Stimulated activated CD8-positive, alpha-beta memory T cell treated with anti-CD3 and anti-CD28 coated beads, Interleukin-4, amount 100 ng/mL, for 1 hour (primary cell): ENCODE results near the gene TIMM22.

Experiments
- DNase-seq, 2 donors: peaks; one replicate each; pipeline ENCODE4 v3.0.0-alpha.2; 2020; ENCODE audit warnings: low read depth in 2 of 2, low spot score in 1 of 2

TIMM22 gene

DNA sequence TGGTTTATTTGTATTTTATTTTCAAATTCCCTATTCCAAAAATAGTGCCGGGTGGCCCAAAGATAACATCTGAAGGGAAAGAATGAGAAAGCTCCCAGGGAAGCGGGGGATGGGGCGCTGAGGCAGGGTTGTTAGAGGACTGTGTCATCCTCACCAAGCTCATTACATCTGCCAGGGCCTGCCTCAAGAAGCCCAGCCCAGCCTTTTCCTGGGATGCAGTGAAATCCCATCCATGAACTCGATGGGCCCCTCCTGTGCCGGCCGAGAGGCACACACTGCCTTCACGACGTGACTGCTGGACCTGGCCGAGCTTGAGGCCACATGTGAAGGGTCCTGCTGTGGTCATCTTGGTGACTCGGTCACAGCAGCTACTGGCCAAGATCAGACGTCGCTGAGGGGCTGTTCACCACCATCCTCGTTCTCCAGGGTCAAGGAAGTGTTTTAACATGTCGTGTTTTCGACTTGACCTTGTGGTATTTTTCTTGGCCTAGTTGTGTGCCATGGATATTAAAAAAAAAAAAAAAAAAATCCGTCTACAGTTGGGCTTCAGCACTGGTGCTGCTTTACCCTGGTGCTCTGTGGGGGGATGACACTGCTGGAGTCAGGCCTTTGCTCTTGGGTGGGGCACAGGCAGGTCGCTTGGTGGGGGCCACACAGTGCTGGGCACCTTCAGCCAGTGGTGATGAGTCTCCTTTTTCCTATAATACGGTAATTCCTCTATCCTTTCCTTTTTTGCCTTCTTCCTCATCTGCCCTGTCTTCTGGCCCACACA, 4.9 kb downstream of the TIMM22 start:
- no peak for DNase-seq

- DNase-seq: no peak
Observed at GRCh38 chr17:1002412-1002753, 5.5 kb downstream of the TIMM22 start.

- no peak for DNase-seq
Observed at GRCh38 chr17:1002771-1003555, 6.0 kb downstream of the TIMM22 start.

GRCh38 chr17:1003633-1003971, 6.7 kb downstream of the TIMM22 start:
- DNase-seq: no peak

DNA sequence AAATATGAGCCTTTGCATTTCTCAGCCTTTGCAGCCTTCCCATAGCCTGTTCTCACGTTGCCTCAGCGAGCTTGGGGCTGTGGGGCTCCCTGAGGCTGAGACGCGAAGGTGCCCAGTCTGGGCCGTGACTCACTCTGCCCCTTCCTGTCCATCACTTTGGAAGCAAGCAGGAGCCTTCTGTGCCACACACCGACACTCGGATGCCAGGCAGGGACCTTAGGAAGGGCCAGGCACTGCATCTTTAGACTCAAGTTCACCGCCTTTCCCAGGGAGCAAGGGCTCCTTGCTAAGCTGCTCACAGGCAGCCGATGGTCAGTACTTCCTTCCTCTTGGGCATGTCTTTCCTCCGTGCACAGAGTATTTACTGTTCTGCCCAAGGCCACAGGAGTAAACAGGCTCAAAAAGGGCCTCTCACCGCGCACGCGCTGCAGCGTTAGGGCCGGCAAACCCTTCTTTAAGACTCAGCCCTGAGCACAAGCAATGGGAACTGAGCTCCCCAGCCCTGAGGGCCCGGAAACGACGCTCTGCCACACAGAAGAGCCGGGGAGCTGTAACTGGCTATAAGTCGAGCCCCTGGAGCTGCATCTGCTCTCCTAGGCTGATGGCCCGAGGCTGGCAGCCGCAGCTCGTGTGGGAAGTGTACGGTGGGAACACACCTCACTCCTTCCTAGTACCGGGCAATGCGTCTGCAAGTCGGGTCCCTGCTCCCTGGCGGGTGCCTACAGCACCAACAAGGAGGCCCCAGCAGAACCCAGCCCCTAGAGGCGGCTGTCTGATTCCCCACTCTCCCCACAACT, 7.2 kb downstream of the TIMM22 start:
- DNase-seq: no peak

DNA sequence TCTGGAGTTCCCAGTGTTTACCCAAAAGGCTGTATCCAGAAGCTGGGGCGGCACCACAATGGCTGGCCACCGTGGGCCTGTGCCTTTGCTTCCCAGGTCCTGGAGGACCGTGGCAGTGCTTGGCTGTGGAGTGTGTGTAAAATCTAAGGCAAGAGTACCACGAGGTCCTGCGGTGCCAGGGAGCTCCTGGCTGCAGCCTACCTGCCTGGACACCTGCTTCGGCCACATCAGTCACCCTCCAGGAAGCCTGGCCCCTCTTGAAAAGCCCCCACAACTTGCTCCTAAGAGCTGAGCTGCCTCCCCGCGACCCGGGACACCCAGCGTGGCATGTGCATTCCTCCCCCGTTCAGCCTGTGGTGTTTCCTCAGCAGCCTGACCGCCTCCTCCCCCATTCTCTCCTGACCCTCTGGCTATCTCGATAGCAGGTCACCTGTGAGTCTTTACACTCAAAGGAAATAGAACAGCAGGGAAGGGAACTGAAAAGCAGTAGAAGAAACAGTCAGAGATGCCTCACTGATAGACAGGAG, 7.9 kb downstream of the TIMM22 start:
- no peak for DNase-seq

DNA sequence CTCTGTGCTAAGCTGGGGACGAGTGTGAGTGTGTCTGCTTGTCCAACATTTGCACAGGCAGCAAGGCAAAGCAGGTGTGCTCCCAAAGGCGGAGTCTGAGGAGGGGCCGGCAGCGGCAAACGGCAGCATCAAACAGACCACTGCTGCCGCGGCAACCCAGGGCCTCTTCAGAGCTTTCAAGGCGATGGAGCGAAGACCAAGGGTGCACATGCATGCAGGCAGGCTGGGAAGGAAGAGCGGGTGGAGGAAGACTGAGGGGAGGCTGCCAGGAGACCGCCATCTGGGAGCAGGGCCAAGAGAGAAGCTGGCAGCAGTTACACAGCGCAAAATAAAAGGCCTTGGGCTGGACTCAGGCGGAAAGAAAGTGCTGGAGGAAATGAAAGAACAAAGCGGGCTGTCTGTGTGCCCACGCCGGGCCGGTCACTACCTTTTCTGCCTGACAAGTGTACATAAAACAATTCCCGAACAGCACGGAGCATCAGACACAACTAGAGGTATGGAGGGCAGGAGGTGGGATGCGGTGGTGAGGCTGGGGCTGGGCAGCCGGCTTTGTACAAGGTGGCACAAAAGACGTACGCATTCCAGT, 8.5 kb downstream of the TIMM22 start:
- DNase-seq: no peak

DNA sequence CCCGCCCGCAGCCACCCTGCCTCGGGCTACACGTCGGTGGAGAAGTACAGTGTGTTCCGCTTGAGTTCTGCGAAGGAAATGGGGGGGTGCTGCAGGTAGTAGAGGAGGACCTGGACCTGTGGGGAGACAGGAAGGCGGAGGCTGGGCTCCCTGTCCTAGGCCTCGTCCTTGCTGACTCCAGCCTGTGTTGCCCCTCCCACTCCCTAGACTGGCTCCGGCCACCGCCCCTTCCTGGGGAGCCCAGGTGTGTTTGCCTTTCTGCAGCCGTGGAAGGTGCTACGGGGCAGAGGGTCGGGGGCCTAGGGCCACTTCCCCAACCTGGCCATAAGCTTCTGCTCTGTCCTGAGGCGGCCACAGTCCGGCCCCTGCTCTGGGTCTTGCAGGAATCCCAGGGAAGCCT, 9.1 kb downstream of the TIMM22 start:
- no peak for DNase-seq

GRCh38 chr17:1007310-1008007, 10.5 kb downstream of the TIMM22 start:
- no peak for DNase-seq

GRCh38 chr17:1008008-1008761, 11.3 kb downstream of the TIMM22 start:
- DNase-seq: no peak

DNA sequence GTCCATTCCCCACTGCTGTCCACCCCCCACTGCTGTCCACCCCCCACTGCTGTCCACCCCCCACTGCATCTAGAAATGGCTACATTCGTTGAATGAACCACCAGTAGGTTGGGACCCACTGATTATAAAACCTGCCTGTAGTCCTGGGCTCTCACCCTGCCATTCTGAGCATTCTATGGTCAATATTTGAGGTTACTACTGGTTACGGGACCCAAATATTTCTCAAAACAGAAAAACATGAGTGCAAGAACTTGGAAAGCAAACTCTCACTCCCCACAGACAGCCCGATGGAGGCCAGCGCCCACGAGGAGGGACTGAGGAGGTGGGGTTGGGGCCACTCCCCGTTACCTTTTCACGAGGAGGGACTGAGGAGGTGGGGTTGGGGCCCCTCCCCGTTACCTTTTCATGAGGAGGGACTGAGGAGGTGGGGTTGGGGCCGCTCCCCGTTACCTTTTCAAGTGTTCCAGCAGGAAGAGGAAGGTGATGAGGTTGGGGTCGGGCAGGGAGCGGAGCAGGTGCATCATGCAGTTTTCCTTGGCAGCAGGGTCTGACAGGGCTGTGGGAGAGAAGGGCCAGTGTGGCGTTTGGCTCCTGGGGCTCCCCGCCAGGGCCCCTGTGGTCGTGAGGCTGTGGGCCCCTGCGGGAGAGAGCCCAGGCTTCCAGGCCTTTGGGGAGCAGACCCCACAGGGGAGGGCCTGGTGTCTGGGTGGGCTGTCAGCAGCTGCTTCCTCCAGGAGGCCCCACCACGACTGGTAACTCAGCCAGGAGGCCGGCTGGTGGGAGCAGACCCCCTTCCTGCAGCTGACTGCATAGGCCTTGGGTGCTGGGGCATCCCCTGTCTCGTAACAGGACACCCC, 12.5 kb downstream of the TIMM22 start:
- no peak for DNase-seq

DNA sequence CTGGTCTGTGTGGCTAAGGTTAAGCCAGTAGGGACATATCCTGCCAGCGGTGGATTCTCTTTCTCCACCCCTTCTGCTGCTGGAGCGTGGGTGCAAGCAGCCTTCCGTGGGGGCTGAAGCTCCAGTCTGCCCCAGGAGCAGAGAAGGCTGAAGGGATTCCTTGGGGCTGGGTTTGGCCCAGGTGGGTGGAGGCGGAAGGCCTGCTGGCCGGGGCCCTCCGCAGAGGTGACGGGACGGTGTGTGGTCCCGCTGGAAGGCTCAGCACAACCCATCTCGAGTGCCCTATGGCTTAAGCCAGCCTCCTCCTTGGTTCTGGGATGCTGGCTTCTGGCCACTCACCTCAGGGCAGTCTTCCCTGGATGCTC, 13.1 kb downstream of the TIMM22 start:
- no peak for DNase-seq

DNA sequence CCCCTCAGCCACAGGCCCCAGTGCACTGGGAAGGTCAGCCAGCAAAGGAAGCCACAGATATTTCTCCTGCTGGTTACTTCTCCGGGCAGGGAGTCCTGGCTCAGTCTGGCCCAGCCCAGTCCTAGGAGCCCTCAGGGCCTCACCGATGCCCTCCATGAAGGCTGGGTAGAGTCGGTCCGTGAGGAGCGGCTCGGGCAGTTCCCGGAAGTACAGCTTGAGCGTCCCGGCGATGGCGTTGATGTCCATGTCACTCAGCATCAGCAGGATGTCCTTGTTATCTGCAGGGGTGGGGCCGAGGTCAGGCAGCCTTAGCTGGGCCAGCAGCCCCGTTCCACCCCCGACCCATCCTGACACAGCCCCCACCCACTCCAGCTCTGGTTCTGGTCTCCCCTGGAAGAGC, 13.7 kb downstream of the TIMM22 start:
- no peak for DNase-seq

- no peak for DNase-seq
Observed at GRCh38 chr17:1011138-1011537, 14.2 kb downstream of the TIMM22 start.

GRCh38 chr17:1011760-1012735, 15.1 kb downstream of the TIMM22 start:
- no peak for DNase-seq

- no peak for DNase-seq
Observed at GRCh38 chr17:1012823-1013728, 16.1 kb downstream of the TIMM22 start.

DNA sequence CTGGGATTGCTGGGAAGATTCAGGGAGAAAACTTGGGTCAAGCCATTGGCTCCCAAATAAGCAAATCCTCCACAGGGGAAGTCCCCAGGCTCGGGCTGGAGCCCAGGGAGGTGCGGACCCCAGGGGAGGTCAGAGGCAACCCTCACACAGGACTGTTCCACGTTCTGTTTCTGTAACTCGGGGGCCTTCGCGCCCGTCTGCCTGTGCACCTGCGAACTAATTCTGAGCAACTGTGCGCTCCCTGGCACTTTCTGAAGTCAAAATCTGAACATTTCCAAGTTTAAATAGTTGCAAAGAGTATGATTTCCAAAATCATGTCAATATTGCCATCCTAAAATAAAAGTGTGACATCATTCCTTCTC, 16.8 kb downstream of the TIMM22 start:
- no peak for DNase-seq
